Hindlimb muscle (tissue), 1 donor: Measurements from ENCODE around the gene CCDC127. TPM values are rescaled to one million over a fixed set of nuclear protein-coding genes. Genes with fewer than 3 reads are reported as not detected.
A peak's percentile ranks its signal among the peaks of the same experiment; 100 is the strongest.
"Not testable (repeated sequence)": the region's sequence is repeated elsewhere in the genome, so short reads cannot be mapped to it uniquely, and the experiment has no call there.

Experiments
- DNase-seq: peaks from one replicate; pipeline ENCODE4 v3.0.0-alpha.2; 2013
- polyA plus RNA-seq: library from polyadenylated mRNA; unstranded; fragments of 120-200 nt; gene quantifications from one replicate; pipeline ENCODE4 v1.2.1, GENCODE V29; 2013; ENCODE audit not compliant: insufficient read length

The CCDC127 gene
- polyA plus RNA-seq, 1 donor = 9.9 TPM

GRCh38 chr5:203246-203930 lies 14.6 kb downstream of the CCDC127 start:
- DNase-seq = no peak

DNA sequence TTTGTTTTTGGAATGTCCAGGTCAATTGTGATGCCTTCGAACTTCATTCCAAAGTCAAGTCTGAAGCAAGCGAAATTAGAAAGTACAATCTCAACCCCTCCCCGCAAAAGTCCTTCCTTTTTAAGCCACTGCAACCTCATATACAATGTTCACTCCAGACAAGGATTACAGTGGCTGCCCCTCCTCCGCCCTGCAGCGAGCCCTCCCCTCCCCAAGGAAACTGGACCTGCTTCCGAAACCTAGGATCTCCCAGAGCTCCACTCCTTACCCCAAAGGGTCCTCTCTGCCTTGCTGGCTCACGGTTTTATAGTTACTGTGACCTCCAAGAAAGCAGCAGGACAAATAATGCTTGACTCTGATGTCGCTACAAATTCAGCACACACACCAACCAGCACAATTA lies 16.3 kb downstream of the CCDC127 start:
- no peak for DNase-seq

DNA sequence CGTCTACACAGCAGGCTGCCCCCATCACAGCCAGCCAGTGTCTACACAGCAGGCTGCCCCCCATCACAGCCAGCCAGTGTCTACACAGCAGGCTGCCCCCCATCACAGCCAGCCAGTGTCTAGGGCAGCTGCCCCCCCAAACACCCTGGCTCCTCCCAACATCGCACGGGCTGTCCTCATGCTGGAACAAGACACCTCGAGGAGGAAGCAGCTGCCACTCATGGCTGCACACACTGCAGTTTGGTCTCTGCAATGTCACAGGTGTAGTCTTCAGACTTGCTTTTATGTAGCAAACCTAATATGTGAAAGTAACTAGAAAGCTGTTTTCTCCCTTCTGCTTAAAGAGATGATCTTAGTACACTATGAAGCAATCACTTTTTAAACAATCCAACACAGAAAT lies 17.0 kb downstream of the CCDC127 start:
- DNase-seq = no peak

DNA sequence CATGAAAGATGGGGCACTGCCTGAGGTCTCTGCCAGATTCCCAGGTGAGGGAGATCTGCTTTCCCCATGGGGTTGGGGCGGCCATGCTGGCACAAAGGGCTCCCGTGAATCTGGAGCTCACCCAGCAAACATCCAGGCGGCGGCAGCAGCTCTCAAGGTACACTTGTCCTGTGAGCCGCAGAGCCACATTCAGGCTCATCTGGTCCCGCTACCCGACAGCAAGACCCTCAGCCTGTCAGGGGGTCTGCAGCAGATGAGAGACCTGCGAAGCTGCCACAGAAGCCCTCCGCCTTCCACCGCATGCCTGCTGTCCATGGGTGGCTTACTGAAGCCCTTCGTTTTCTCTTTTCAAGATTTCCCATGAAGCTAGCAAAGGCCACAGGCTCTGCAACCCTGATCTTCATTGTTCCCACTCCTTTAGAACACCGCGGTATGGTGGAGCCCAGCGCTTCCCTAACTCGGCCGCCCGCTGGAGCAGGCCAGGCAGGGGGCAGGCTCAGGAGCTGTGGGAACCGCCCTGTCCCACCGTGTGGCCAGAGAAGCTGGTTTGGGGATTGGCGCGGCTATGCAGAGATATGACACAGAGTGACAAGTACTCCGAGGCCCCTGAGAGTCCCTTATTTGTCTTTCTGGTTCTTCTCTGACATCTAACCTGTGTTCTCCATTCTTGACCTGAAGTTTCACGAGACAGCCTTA lies 17.9 kb downstream of the CCDC127 start:
- no peak for DNase-seq

GRCh38 chr5:199197-199949 lies 18.6 kb downstream of the CCDC127 start:
- no peak for DNase-seq

- DNase-seq = no peak
These were observed 19.3 kb downstream of the CCDC127 start for GRCh38 chr5:198516-199196.

DNA sequence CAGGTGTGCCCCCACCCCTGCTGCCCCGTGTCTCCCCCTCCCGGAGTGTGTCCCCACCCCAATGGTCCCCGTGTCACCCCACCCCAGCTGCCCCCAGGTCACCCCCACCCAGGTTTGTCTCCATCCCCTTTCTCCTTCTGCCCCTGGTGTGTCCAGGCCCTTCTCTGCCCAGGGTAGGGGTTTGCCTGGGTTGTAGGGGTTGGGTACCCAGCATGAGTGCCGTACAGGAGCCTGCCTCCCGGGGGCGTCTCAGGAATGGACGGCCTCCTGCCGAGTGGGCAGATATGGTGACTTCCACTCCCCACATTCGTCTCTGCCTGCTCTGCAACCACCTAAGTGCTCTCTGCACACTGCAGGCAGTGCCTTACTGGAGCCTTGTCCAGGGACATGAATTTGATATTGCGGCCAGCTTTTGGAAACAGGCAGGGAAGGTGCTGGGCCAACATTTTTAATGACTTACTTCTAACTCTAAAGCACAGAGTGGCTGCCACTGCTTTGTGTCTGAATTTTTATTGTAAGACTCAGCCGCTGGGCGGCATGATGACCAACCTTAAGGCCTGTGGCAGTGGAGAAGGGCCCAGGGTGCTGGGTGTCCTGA lies 20.0 kb downstream of the CCDC127 start:
- DNase-seq = no peak

GRCh38 chr5:197031-197430 lies 20.9 kb downstream of the CCDC127 start:
- not testable (repeated sequence) for DNase-seq

DNA sequence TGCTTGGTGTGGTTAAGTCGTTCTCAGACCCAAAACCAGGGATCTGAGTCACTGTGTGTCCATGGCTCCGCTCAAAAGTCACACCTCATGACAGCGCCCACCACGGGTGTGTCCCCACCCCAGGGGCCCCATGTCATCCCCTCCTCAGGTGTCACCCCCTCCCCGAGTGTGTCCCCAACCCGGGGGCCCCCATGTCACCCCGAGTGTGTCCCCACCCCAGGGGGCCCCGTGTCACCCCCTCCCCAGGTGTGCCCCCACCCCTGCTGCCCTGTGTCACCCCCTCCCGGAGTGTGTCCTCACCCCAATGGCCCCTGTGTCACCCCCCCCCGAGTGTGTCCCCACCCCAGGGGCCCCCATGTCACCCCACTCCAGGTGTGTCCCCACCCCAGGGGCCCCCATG lies 21.6 kb downstream of the CCDC127 start:
- DNase-seq = no peak

DNA sequence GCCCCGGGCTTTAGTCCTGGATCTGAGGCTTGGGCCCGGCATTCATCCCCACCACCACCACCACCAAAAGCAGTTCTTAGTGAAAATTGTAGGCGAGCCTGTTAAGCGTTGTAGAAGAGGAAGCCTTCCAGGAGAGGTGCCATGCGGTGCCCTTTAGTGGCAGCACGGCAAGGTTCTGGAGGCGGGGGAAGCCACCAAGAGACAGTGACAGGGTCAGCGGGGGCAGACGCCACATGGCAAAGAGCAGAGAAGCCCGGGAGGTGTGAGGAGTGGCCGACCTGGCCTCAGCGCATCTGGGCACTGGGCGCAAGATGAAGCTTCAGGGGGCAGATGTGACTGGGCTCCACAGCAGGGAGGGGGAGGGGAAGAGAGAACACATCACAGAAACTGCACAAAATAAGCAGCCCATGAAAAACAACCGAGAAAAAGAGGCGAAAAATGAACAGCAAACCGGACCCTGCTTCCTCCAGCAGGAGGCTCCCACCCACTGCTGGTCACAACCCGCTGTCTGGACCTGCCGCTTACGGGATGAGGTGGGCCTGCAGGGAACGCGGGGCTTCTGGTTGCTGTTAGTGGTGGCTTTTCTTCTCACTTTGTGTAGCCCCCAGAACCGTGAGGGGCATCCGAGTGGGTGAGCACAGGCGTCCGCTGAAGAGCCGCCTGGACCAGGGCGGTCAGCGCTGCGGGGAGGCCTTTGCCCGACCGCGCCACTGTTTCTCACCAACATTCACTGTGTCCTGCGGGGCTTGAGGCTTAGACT lies 22.4 kb downstream of the CCDC127 start:
- DNase-seq = no peak

GRCh38 chr5:194603-195209 lies 23.2 kb downstream of the CCDC127 start:
- DNase-seq = no peak

GRCh38 chr5:194102-194501 lies 23.9 kb downstream of the CCDC127 start:
- DNase-seq = no peak

GRCh38 chr5:192970-193831 lies 24.8 kb downstream of the CCDC127 start:
- DNase-seq = no peak

- no peak for DNase-seq
These were observed 25.3 kb downstream of the CCDC127 start for GRCh38 chr5:192691-192969.

- no peak for DNase-seq
These were observed 25.8 kb downstream of the CCDC127 start for GRCh38 chr5:191949-192690.

- peak; percentile 31 for DNase-seq
These were observed 26.7 kb downstream of the CCDC127 start, which contains the start of gene LRRC14B for GRCh38 chr5:191036-191948. Gene LRRC14B (plus strand): TSS chr5:191495. CDS start chr5:191539, 44 bp downstream.

DNA sequence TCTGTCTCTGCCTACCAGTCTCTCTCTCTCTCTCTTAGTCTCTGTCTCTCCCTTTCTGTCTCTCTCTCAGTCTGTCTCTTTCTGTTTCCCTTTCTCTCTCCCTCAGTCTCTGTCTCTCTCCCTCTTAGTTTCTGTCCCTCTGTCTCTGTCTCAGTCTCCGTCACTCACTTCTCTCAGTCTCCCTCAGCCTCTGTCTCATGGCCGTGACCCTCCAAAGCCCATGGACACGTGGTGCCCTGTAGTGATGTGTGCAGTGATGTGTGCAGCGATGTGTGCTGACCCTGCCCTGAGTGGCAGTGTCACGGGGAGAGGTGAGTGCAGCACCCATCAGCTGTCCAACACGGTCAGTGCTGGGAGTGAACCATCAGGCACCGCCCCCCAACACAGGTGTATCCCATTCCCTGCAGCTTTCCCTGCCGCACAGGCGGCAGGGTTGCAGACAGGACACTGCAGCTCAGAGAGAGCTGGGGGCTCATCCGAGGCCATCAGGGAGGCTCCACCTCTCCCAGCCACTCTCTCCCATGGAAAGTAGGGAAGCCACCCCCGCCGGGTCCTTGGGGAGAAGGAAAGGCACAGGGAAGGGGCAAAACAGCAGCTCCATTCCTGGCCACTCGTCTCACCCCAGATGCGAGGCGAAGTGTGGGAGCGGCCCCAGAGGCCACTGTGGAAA lies 27.5 kb downstream of the CCDC127 start:
- DNase-seq = no peak

GRCh38 chr5:189976-190365 lies 28.0 kb downstream of the CCDC127 start:
- DNase-seq = no peak
